COLO668 (cell line): ENCODE data around the gene AIFM1.

Experiments used
- DNase-seq: peaks from one replicate; lab custom pipeline; 2025; ENCODE audit not compliant: unreplicated experiment; lab: John Stamatoyannopoulos, UW

AIFM1 gene

GRCh38 chrX:130165703-130166502 is at the start of gene AIFM1:
AIFM1 (minus strand) TSS chrX:130165841; CDS start chrX:130165656, 185 bp downstream.
- peak; percentile 92 for DNase-seq

DNA sequence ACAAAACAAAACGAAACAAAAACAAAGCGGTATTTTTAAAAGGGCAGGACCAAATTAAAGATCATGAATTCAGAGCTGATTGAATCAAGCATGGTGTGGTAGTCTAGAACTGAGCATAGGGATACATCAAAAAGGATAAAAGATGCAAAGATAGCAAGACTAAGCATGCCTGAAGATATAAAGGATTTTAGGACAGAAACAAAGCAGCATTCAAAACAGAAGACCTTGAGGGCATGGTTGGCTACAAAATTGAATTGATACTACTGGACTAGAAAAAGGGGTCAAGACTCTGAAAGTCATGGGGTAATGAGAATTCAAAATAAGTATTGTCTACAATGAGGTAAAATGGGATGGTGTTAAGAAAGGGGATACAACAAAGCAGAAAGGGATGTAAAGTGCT is 47.7 kb upstream of the AIFM1 start:
- DNase-seq = no peak

DNA sequence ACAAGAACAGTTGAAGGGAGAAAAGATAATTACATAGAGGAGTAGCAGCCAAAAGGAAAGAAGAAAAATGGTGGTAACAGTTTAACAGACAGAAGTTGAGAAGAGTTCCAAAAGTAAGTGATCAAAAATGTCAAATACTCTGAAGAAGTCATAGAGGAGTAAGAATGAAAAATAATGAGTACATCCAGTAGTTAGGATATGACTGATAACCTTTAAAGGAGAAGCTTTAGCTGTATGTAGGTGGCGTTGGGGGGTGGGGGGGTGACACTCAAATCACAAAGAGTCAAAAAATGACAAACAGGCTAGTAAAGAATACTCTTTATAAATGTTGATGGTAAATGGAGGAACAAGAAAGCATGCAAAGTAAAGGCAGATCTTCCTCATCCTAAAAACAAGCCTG is 46.7 kb upstream of the AIFM1 start:
- DNase-seq = no peak

DNA sequence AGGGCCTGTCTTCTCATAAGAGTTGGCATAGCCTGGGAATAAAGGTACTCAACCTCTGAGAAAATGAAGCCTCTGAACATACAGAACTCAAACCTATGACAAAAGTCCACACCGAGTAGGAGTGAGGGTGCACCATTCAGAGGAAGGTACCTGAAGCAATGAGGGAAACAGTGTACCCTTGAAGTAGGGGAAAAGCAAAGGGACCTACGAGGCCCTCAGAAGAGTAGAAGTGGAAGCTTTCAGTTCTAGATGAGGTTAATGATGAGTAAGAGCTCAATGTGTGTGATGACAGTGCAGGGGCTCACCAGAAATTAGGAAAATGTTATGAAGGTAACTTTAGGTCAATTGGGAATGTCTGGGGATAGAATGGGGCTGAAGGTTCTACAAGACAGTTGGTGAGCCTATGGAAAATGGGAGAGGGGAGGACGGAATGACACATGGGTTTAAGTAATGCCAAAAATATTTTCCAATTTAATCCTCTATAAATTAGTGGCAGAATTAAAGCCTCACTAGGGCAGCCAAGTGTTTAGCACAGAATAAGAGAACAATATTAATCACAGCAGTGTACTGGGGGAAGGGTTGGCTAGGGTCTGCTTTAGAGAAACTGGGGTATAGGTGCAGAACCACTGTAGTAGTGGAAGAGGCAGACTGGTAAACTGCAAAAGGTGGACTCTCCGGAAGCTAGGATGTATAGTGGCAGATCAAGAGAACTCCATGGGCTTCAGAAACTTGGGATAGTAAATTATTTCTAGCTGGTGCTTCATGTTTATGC is 46.0 kb upstream of the AIFM1 start:
- DNase-seq = no peak

DNA sequence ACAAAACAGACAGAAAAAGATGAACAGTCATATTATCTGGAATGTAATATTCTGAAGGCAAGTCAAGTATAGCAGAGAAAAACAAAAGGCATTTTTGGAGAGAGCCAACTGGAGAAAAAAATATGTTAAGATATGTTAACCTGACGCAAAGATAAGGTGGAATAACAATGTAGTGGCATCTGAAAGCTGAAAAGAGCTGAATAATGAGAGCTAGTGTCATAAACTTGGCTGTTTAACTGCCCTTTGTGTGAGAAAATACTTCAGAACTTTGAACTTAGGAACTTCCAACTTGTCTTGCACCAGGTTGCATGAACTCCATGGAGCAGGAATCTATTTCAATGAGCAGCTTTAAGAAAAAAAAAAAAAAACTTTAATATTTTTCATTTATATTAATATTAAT is 39.0 kb upstream of the AIFM1 start:
- DNase-seq = no peak

DNA sequence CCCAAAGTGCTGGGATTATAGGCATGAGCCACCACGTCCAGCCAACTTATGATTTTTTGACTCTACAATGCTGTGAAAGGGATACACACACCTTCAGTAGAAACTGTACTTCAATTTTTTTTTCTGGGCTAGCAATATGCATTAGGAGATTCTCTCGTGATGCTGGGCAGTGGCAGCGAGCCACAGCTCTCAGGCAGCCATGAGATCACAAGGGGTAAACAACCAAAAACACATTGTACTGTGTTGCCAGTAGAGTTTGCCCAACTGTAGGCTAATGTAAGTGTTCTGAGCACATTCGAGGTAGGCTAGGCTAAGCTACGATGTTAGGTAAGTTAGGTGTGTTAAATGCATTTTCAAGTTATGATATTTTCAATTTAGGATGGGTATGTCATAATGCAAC is 31.8 kb upstream of the AIFM1 start:
- no peak for DNase-seq

- DNase-seq = no peak
Measured at GRCh38 chrX:130196466-130196865, 30.8 kb upstream of the AIFM1 start.

GRCh38 chrX:130190801-130191200 is 25.2 kb upstream of the AIFM1 start:
- no peak for DNase-seq

- DNase-seq = no peak
Measured at GRCh38 chrX:130186651-130187050, 21.0 kb upstream of the AIFM1 start.

DNA sequence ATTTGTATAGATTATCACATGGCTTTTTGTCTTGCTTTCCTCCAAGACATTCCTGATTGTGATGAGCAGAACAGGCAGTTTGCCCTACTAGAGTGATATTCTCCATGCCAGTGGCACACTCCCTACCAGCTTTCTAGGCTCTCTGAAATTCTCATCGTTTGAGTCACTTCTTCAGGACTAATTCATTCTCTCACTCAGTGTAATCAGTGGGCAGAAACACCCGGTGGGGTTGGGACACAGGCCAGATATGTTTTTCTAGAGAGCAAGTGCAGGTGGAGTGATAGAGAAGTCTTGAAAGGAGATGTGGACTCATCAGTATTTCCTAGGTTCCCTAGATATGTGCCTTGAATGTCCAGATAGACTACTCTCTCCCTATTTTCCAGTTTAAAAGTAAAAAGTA is 19.2 kb upstream of the AIFM1 start:
- no peak for DNase-seq

- DNase-seq = no peak
Measured at GRCh38 chrX:130184168-130184567, 18.5 kb upstream of the AIFM1 start.

- no peak for DNase-seq
Measured at GRCh38 chrX:130179579-130180215, 14.1 kb upstream of the AIFM1 start.

- DNase-seq = no peak
Measured at GRCh38 chrX:130179170-130179569, 13.5 kb upstream of the AIFM1 start.

DNA sequence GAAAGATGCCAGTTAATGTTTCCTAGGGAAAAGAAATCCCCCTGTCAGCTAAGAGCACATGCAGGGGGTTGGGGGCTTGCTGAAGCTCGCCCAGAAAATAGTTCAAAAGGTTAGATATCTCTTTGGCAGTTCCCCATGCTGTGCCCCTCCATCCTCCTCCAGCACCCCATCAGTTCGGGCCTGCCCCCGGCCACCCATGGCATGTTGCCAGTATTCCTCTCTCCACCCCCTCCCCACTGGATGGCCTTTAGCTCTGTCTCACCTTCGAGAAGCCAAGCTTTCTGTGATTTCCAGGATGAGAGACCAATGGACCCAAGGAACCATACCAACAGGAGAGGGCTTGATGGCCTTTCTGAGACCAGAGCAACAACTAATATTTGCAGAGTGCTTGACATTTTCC is 11.3 kb upstream of the AIFM1 start:
- DNase-seq = no peak

DNA sequence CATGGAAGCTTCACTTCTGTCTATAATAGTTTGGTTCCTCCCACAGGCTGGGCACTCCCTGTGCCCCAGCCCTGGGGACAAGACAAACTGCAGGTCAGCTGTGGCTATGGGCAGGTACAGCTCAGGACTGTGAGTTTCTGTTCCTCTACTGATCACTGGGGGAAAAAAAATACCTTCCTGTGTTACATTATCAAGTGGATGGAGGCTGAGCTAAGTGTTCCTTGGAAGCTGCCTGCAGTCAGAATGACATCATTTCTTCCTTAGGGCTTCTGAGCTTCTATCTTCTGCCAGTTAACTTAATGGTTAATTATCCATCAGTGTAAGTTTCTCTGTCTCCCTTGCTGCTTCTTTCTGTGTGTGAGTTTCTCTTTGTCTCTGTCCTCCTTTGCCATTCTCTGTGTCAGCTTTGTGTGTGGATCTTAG is 10.7 kb upstream of the AIFM1 start:
- no peak for DNase-seq

GRCh38 chrX:130174937-130175336 is 9.3 kb upstream of the AIFM1 start:
- DNase-seq = no peak

GRCh38 chrX:130174045-130174704 is 8.5 kb upstream of the AIFM1 start:
- DNase-seq = no peak

GRCh38 chrX:130173190-130173895 is 7.7 kb upstream of the AIFM1 start:
- no peak for DNase-seq

DNA sequence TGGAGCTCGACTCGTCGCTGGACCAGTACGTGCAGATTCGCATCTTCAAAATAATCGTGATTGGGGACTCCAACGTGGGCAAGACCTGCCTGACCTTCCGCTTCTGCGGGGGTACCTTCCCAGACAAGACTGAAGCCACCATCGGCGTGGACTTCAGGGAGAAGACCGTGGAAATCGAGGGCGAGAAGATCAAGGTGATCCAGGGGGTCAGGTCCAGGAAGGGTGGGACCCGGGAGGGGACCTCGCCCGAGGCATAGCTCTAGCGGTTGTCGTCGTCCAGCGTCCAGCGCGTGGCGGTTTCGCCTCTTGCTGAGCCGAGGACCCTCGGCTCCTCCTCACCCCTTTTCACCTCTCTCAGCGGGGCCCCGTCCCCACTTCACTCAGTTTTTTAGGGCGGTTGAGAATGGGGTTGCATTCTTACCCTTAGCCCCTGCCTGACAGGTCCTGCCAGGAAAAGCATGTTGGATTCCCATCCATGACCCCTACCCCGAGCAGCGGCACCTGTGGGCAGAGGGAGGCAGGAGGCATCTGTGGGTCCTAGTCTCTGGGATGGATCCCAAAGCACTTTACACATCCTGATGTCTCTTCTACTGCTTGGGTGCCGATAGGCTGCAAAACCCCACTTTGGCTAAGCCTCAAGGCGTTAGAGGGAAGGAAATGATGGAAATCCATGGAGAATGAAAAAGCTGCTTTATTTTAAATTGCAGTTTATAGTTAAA is 6.6 kb upstream of the AIFM1 start:
- DNase-seq = no peak
